Ovary (tissue), 3 donors: ENCODE results near the gene DGKA.

Experiments used
- CTCF ChIP-seq, 3 donors: fragments of 450-650 bp in 2 of 3; fragments of 200-600 bp in 1 of 3; IDR thresholded peaks; one replicate each; pipeline versions ENCODE4 v1.5.1 to v1.8.0; 2016 to 2022; ENCODE audit warnings: antibody characterized with exemption in 3 of 3, mild to moderate bottlenecking in 1 of 3
- POLR2A ChIP-seq: fragments of 450-650 bp; IDR thresholded peaks from one replicate; pipeline ENCODE4 v1.6.1; 2017; ENCODE audit warnings: antibody characterized with exemption, mild to moderate bottlenecking, moderate library complexity
- donor health status: DM: no; HTN: no; CAD: no.

- no peak for TF ChIP-seq POLR2A
- no peak for TF ChIP-seq CTCF (IDR thresholded peaks at IDR 0.05)
Measured at GRCh38 chr12:55978393-55978792, 47.4 kb downstream of the DGKA start.
